A673 (cell line): ENCODE results near the gene TMEM238. TPM values are rescaled to one million over a fixed set of nuclear protein-coding genes. Genes with fewer than 3 reads are reported as not detected.

Experiments
- BruUV-seq: library from RNA; stranded (reverse); fragments of 400-500 nt; replicated peaks from 2 replicates; lab custom pipeline; 2021; lab: Mats Ljungman, UMichigan
- CTCF ChIA-PET: fragments of 300-600 bp; sonication (Branson Sonifier 250); formaldehyde crosslinking; loops from one replicate; lab custom pipeline; 2022; ENCODE audit warnings: antibody characterized with exemption; lab: Charles Lee
- POLR2A ChIA-PET: fragments of 300-600 bp; sonication (Branson Sonifier 250); formaldehyde crosslinking; loops from one replicate; lab custom pipeline; 2022; ENCODE audit warnings: antibody characterized with exemption; ENCODE audit not compliant: low non-redundant PET; lab: Charles Lee
- DNase-seq: peaks from one replicate; pipeline ENCODE4 v3.0.0-alpha.2; 2015; ENCODE audit warnings: low spot score
- H3K27ac ChIP-seq: fragments of 200-600 bp; sonication (generic); 2 replicates; pipeline ENCODE4 v1.5.1; 2016; ENCODE audit warnings: mixed run types, low read depth, mild to moderate bottlenecking, mixed read lengths, antibody characterized with exemption, low read length; ENCODE audit not compliant: poor library complexity, severe bottlenecking
- H3K27me3 ChIP-seq: fragments of 200-600 bp; sonication (generic); replicated peaks from 2 replicates; pipeline ENCODE4 v1.6.1; 2017; ENCODE audit warnings: mixed run types, low read depth, mild to moderate bottlenecking, mixed read lengths, antibody characterized with exemption, low read length; ENCODE audit not compliant: insufficient read depth, poor library complexity
- H3K36me3 ChIP-seq: fragments of 200-600 bp; sonication (generic); 2 replicates; pipeline ENCODE4 v1.6.1; 2016; ENCODE audit warnings: mixed run types, mild to moderate bottlenecking, mixed read lengths, antibody characterized with exemption, low read length; ENCODE audit not compliant: insufficient read depth, poor library complexity, severe bottlenecking
- H3K4me1 ChIP-seq: fragments of 200-600 bp; sonication (generic); 2 replicates; pipeline ENCODE4 v1.6.1; 2017; ENCODE audit warnings: mixed run types, mild to moderate bottlenecking, mixed read lengths, antibody characterized with exemption, low read length; ENCODE audit not compliant: insufficient read depth, poor library complexity, severe bottlenecking
- H3K4me3 ChIP-seq: fragments of 200-600 bp; sonication (generic); 2 replicates; pipeline ENCODE4 v1.5.1; 2016; ENCODE audit warnings: low read depth, mixed run types, mild to moderate bottlenecking, mixed read lengths, low read length; ENCODE audit not compliant: poor library complexity, severe bottlenecking
- H3K9me3 ChIP-seq: fragments of 200-600 bp; sonication (generic); 2 replicates; pipeline ENCODE4 v1.6.1; 2016; ENCODE audit warnings: mixed run types, low read depth, mild to moderate bottlenecking, mixed read lengths, antibody characterized with exemption, low read length; ENCODE audit not compliant: poor library complexity, severe bottlenecking
- CTCF ChIP-seq: fragments of 300-800, 200-600 bp; sonication (generic); conservative IDR thresholded peaks from 2 replicates; pipeline ENCODE4 v1.5.1; 2017; ENCODE audit warnings: low read depth, mild to moderate bottlenecking, antibody characterized with exemption, low read length, moderate library complexity, mixed read lengths
- EZH2 ChIP-seq: fragments of 200-600 bp; sonication (generic); IDR thresholded peaks from 2 replicates; pipeline ENCODE4 v1.6.1; 2017; ENCODE audit warnings: borderline replicate concordance, low read depth, mild to moderate bottlenecking, mixed read lengths, antibody characterized with exemption, low read length; ENCODE audit not compliant: poor library complexity, severe bottlenecking
- intact Hi-C: fragments of 100-400 bp; cut with micrococcal nuclease; formaldehyde crosslinking; loops from one replicate; pipeline ENCODE4 v1.10.0; 2022; ENCODE audit not compliant: unreplicated experiment
- total RNA-seq: library from RNA; stranded (reverse); gene quantifications from 2 replicates; pipeline ENCODE4 v1.2.3, GENCODE V29; 2021

The TMEM238 gene
- total RNA-seq, 1 experiment from 2014 or later = 0.69 TPM

- H3K27me3 ChIP-seq = peaks cover 32% of the 10 kb centered on the region
- ChIA-PET CTCF (no interaction called here), POLR2A (no interaction called here)
- H3K9me3 ChIP-seq = no peaks in the 10 kb centered on the region
- TF ChIP-seq CTCF (no peak), EZH2 (no peak)
- BruUV-seq = no TSS peak
- peaks cover 14% of the 10 kb centered on the region for H3K4me1 ChIP-seq
- DNase-seq = no peak
- no peaks in the 10 kb centered on the region for H3K36me3 ChIP-seq
- no peak overlapping the region for H3K27ac ChIP-seq
- no peak overlapping the region for H3K4me3 ChIP-seq
- intact Hi-C loops = no loop called here
Measured at GRCh38 chr19:55352040-55352439, 32.1 kb downstream of the TMEM238 start.

GRCh38 chr19:55350620-55351315, 33.3 kb downstream of the TMEM238 start:
- Histone ChIP-seq H3K4me1 (peaks cover 14% of the 10 kb centered on the region), H3K4me3 (no peak overlapping the region), H3K36me3 (no peaks in the 10 kb centered on the region), H3K27ac (no peak overlapping the region), H3K9me3 (no peaks in the 10 kb centered on the region), H3K27me3 (peaks cover 31% of the 10 kb centered on the region)
- intact Hi-C loops = no loop called here
- DNase-seq = no peak
- CTCF ChIA-PET = no interaction called here
- no TSS peak for BruUV-seq
- TF ChIP-seq EZH2 = no peak
- POLR2A ChIA-PET = interaction anchor here (0.5 kb wide), 1 partner anchor 153 kb away, joined by 6 read pairs; no protein-coding TSS in a partner anchor

- H3K27me3 ChIP-seq = peaks cover 16% of the 10 kb centered on the region
- no peak overlapping the region for H3K4me3 ChIP-seq
- no peak overlapping the region for H3K27ac ChIP-seq
- peaks cover 7% of the 10 kb centered on the region for H3K4me1 ChIP-seq
- no TSS peak for BruUV-seq
- intact Hi-C loops = no loop called here
- H3K36me3 ChIP-seq = peaks cover 2% of the 10 kb centered on the region
- H3K9me3 ChIP-seq = no peaks in the 10 kb centered on the region
- ChIA-PET POLR2A (interaction anchor here (0.5 kb wide), 1 partner anchor 251 kb away, joined by 3 read pairs; the partner anchor contains the start of gene FIZ1), CTCF (interaction anchor here (0.6 kb wide), 1 partner anchor 17 kb away, joined by 3 read pairs; no protein-coding TSS in a partner anchor)
- no peak for DNase-seq
- TF ChIP-seq EZH2 = no peak
- no peak for TF ChIP-seq CTCF
Measured at GRCh38 chr19:55348317-55349034, 35.6 kb downstream of the TMEM238 start.
